SK-N-SH (cell line): ENCODE results near the gene EZR. TPM values are rescaled to one million over a fixed set of nuclear protein-coding genes. Genes with fewer than 3 reads are reported as not detected.

Source experiments
- CTCF ChIA-PET: fragments of 300-600, 350-600 bp; formaldehyde crosslinking; extraction: SDS; loops from one replicate; lab custom pipeline; 2021; lab: Yijun Ruan, JAX
- POLR2A ChIA-PET: fragments of 350-600 bp; sonication (Branson Sonifier 250); formaldehyde crosslinking; extraction: SDS; loops from one replicate; lab custom pipeline; 2020; ENCODE audit warnings: antibody characterized with exemption, inconsistent platforms; lab: Yijun Ruan, JAX
- DNase-seq: peaks from one replicate; pipeline ENCODE4 v3.0.0; 2012
- H2AFZ ChIP-seq: fragments of 200-600 bp; sonication (generic); 2 replicates; pipeline ENCODE4 v1.8.1; 2016; ENCODE audit warnings: antibody characterized with exemption, mild to moderate bottlenecking, low read depth
- H3F3A ChIP-seq: fragments of 200-600 bp; sonication (generic); replicated peaks from 2 replicates; pipeline ENCODE3; 2016; ENCODE audit warnings: antibody characterized with exemption, mild to moderate bottlenecking; ENCODE audit not compliant: insufficient read depth
- H3K27ac ChIP-seq, 2 experiments: fragments of 200-500 bp in 1 of 2; fragments of 200-600 bp in 1 of 2; sonication (Bioruptor generic) in 1 of 2; sonication (generic), shearing (Covaris generic) in 1 of 2; 2 replicates each; pipeline versions ENCODE4 v1.5.1 to v1.6.1; 2014 to 2016; ENCODE audit warnings: low read depth in 2 of 2, inconsistent platforms in 1 of 2, low read length in 1 of 2, mild to moderate bottlenecking in 1 of 2, mixed read lengths in 1 of 2
- H3K27me3 ChIP-seq: fragments of 200-600 bp; sonication (generic), shearing (Covaris generic); 2 replicates; pipeline ENCODE4 v1.6.1; 2016; ENCODE audit warnings: mixed run types; ENCODE audit not compliant: insufficient read depth
- H3K36me3 ChIP-seq, 2 experiments: fragments of 200-500 bp in 1 of 2; fragments of 200-600 bp in 1 of 2; sonication (Bioruptor generic) in 1 of 2; sonication (generic) in 1 of 2; replicated peaks in 1 of 2; 2 replicates each; pipeline versions ENCODE3 to v1.5.1; 2014 to 2016; ENCODE audit warnings: low read length in 1 of 2, mild to moderate bottlenecking in 1 of 2; ENCODE audit not compliant: insufficient read depth in 2 of 2, control insufficient read depth in 1 of 2
- H3K4me1 ChIP-seq, 2 experiments: fragments of 200-500 bp in 1 of 2; fragments of 200-600 bp in 1 of 2; sonication (Bioruptor generic) in 1 of 2; sonication (generic), shearing (Covaris generic) in 1 of 2; 2 replicates each; pipeline versions ENCODE4 v1.5.1 to v1.6.1; 2014 to 2016; ENCODE audit warnings: low read depth in 1 of 2, low read length in 1 of 2, mixed run types in 1 of 2; ENCODE audit not compliant: insufficient read depth in 2 of 2, control insufficient read depth in 1 of 2
- H3K4me2 ChIP-seq: fragments of 200-600 bp; sonication (generic), shearing (Covaris generic); 2 replicates; pipeline ENCODE4 v1.6.1; 2017; ENCODE audit warnings: mixed run types
- H3K4me3 ChIP-seq, 2 experiments: fragments of 200-500 bp in 1 of 2; fragments of 200-600 bp in 1 of 2; sonication (Bioruptor generic) in 1 of 2; sonication (generic), shearing (Covaris generic) in 1 of 2; 2 replicates each; pipeline versions ENCODE4 v1.5.1 to v1.8.1; 2014 to 2016; ENCODE audit warnings: low read depth in 2 of 2, inconsistent platforms in 1 of 2, low read length in 1 of 2, mild to moderate bottlenecking in 1 of 2, mixed read lengths in 1 of 2, moderate library complexity in 1 of 2
- H3K79me2 ChIP-seq: fragments of 200-600 bp; sonication (generic); 2 replicates; pipeline ENCODE4 v1.8.1; 2017; ENCODE audit warnings: mild to moderate bottlenecking; ENCODE audit not compliant: insufficient read depth
- H3K9ac ChIP-seq: fragments of 200-600 bp; sonication (generic); 2 replicates; pipeline ENCODE4 v1.6.1; 2017; ENCODE audit warnings: mixed run types
- H3K9me2 ChIP-seq: fragments of 200-600 bp; sonication (generic); 2 replicates; pipeline ENCODE4 v1.6.1; 2017; ENCODE audit warnings: mixed run types
- H3K9me3 ChIP-seq: fragments of 200-600 bp; sonication (generic); 2 replicates; pipeline ENCODE4 v1.6.1; 2017; ENCODE audit warnings: mixed run types, mild to moderate bottlenecking, moderate library complexity
- H4K20me1 ChIP-seq: fragments of 200-600 bp; sonication (generic); 2 replicates; pipeline ENCODE4 v1.6.1; 2017; ENCODE audit warnings: mild to moderate bottlenecking, mixed run types; ENCODE audit not compliant: insufficient read depth
- ELF1 ChIP-seq: IDR thresholded peaks from 2 replicates; pipeline ENCODE4 v1.4.0; 2012
- EP300 ChIP-seq, 2 experiments: IDR thresholded peaks; 2 replicates each; pipeline versions ENCODE4 v1.4.0 to v1.6.1; 2012; ENCODE audit warnings: borderline replicate concordance in 1 of 2, low read depth in 1 of 2, low read length in 1 of 2
- FOXM1 ChIP-seq: IDR thresholded peaks from 2 replicates; pipeline ENCODE4 v1.4.0; 2012; ENCODE audit warnings: low read depth, mild to moderate bottlenecking
- GABPA ChIP-seq: IDR thresholded peaks from 2 replicates; pipeline ENCODE4 v1.4.0; 2012; ENCODE audit warnings: low read depth, mild to moderate bottlenecking
- GATA2 ChIP-seq: sonication (generic); formaldehyde crosslinking; IDR thresholded peaks from 2 replicates; pipeline ENCODE4 v1.5.0; 2020; ENCODE audit warnings: mild to moderate bottlenecking, missing genetic modification reagents
- IRF3 ChIP-seq: fragments of 150-350 bp; IDR thresholded peaks from 2 replicates; pipeline ENCODE4 v1.6.1; 2016; ENCODE audit warnings: mild to moderate bottlenecking, low read depth, low read length
- MAX ChIP-seq: IDR thresholded peaks from 2 replicates; pipeline ENCODE4 v1.4.0; 2012; ENCODE audit warnings: low read depth
- POLR2AphosphoS5 ChIP-seq: IDR thresholded peaks from 2 replicates; pipeline ENCODE4 v1.6.1; 2012; ENCODE audit warnings: low read depth, low read length
- RAD21 ChIP-seq: IDR thresholded peaks from 2 replicates; pipeline ENCODE4 v1.6.1; 2012; ENCODE audit warnings: mild to moderate bottlenecking, low read length
- RCOR1 ChIP-seq: fragments of 150-350 bp; IDR thresholded peaks from 2 replicates; pipeline ENCODE4 v1.6.1; 2017; ENCODE audit warnings: antibody characterized with exemption, low read length
- RFX5 ChIP-seq: IDR thresholded peaks from 2 replicates; pipeline ENCODE4 v1.6.1; 2012; ENCODE audit warnings: mild to moderate bottlenecking, improper control_type of control experiment, low read length
- RXRA ChIP-seq: IDR thresholded peaks from 2 replicates; pipeline ENCODE4 v1.4.0; 2012; ENCODE audit warnings: low read depth, mild to moderate bottlenecking, borderline replicate concordance
- SIN3A ChIP-seq: IDR thresholded peaks from 2 replicates; pipeline ENCODE4 v1.6.1; 2012; ENCODE audit warnings: low read depth, mild to moderate bottlenecking, low read length, moderate library complexity, borderline replicate concordance
- TCF12 ChIP-seq: IDR thresholded peaks from 2 replicates; pipeline ENCODE4 v1.4.0; 2012
- TEAD4 ChIP-seq: IDR thresholded peaks from 2 replicates; pipeline ENCODE4 v1.4.0; 2012; ENCODE audit warnings: mild to moderate bottlenecking, borderline replicate concordance; ENCODE audit not compliant: insufficient read depth
- USF2 ChIP-seq: fragments of 150-350 bp; IDR thresholded peaks from 2 replicates; pipeline ENCODE4 v1.6.1; 2017; ENCODE audit warnings: antibody characterized with exemption, low read length, low read depth, borderline replicate concordance
- WGBS: methylation state at CpG from one replicate; pipeline ENCODE4 v1.1.6; 2017; ENCODE audit warnings: low lambda C conversion rate; 5-methylcytosine and 5-hydroxymethylcytosine counted together
- polyA plus RNA-seq, 3 experiments: library from polyadenylated mRNA; depleted of rRNA; stranded (reverse); fragments of >200 nt; gene quantifications; 2 replicates each; pipeline ENCODE4 v1.2.3, GENCODE V29; 2012
- TF ChIP-seq, protein P1 (sequence below): IDR thresholded peaks from 2 replicates; pipeline ENCODE4; 2012
- TF ChIP-seq, protein P2 (sequence below): IDR thresholded peaks from 2 replicates; pipeline ENCODE4 v1.4.0; 2012; ENCODE audit warnings: low read depth, borderline replicate concordance
- TF ChIP-seq, protein P3 (sequence below): IDR thresholded peaks from 2 replicates; pipeline ENCODE4 v1.4.0; 2012; ENCODE audit warnings: low read depth, borderline replicate concordance

The EZR gene
- polyA plus RNA-seq, 1 of the 3 experiments (the other 2 are of a cell fraction) = 92.0 TPM

- no peak for TF ChIP-seq RFX5
- peak; percentile 73 for TF ChIP-seq RCOR1
- TF ChIP-seq, all 33 proteins: peak for 11
These were observed 66.6 kb downstream of the EZR start (continued) for GRCh38 chr6:158752613-158753012.

DNA sequence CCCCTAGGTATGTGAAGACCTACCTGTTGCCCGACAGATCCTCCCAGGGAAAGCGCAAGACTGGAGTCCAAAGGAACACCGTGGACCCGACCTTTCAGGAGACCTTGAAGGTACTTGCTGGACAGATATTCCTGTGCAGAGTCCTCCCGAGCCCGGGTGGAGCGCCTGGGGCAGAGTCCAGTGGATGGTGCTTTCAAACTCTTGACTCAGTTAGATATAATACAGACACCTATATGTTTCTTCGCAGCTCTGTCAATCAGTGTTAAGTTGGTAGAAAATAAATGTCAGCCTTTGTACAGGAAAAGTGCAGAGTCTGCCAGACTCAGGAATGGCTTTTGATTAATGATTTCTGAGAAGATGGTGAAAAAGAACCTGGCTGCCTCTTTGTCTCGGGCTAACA, 67.2 kb downstream of the EZR start:
- H3K27ac ChIP-seq = peak overlapping the region in 1 of 2 experiments; percentile 82; a peak in 2 of 4 replicates
- CTCF ChIA-PET = interaction anchor here (1.1 to 2.5 kb wide), 8 partner anchors 9 to 220 kb away, joined by 3 to 10 read pairs (median 4); no protein-coding TSS in a partner anchor
- TF ChIP-seq FOXM1 = no peak
- no peak for TF ChIP-seq RFX5
- TF ChIP-seq RCOR1 = no peak
- TF ChIP-seq, protein P1, sequence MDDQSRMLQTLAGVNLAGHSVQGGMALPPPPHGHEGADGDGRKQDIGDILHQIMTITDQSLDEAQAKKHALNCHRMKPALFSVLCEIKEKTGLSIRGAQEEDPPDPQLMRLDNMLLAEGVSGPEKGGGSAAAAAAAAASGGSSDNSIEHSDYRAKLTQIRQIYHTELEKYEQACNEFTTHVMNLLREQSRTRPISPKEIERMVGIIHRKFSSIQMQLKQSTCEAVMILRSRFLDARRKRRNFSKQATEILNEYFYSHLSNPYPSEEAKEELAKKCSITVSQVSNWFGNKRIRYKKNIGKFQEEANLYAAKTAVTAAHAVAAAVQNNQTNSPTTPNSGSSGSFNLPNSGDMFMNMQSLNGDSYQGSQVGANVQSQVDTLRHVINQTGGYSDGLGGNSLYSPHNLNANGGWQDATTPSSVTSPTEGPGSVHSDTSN = no peak
- TF ChIP-seq IRF3 = no peak
- TF ChIP-seq GATA2 (CRISPR knock-in tag) = no peak
- TF ChIP-seq TCF12 = no peak
- no peak for TF ChIP-seq USF2
- no peak for TF ChIP-seq POLR2AphosphoS5
- TF ChIP-seq RAD21 = no peak
- no peak for TF ChIP-seq RXRA
- TF ChIP-seq, all 33 proteins: peak for 0
- Histone ChIP-seq H3K4me1 (peaks cover 15 to 46% of the 10 kb centered on the region in 2 experiments; a peak in 3 of 4 replicates), H3K9ac (no peak overlapping the region), H3K36me3 (no peaks in the 10 kb centered on the region), H3K4me3 (no peak overlapping the region), H3F3A (no peaks in the 10 kb centered on the region), H2AFZ (no peak overlapping the region), H3K9me2 (no peaks in the 10 kb centered on the region), H4K20me1 (no peaks in the 10 kb centered on the region), H3K9me3 (no peaks in the 10 kb centered on the region), H3K79me2 (no peaks in the 10 kb centered on the region), H3K4me2 (no peak overlapping the region), H3K27me3 (no peaks in the 10 kb centered on the region)
- WGBS = 66% methylated on average over 9 of the region's 9 CpGs
- no peak for DNase-seq
- POLR2A ChIA-PET = no interaction called here

- no peaks in the 10 kb centered on the region for H3F3A ChIP-seq
- DNase-seq = no peak
- WGBS = 97% methylated on average over 9 of the region's 9 CpGs
- no peak overlapping the region for H3K4me2 ChIP-seq
- peaks cover 15 to 41% of the 10 kb centered on the region in 2 experiments; a peak in 3 of 4 replicates for H3K4me1 ChIP-seq
- H3K36me3 ChIP-seq = no peaks in the 10 kb centered on the region
- H3K79me2 ChIP-seq = no peaks in the 10 kb centered on the region
- no peak overlapping the region for H3K4me3 ChIP-seq
- H3K27ac ChIP-seq = no peak overlapping the region
- CTCF ChIA-PET = interaction anchor here (1.2 to 2.5 kb wide), 4 partner anchors 19 to 221 kb away, joined by 3 to 10 read pairs (median 6); no protein-coding TSS in a partner anchor
- POLR2A ChIA-PET = no interaction called here
- H3K9me2 ChIP-seq = no peaks in the 10 kb centered on the region
- no peaks in the 10 kb centered on the region for H3K9me3 ChIP-seq
- H3K9ac ChIP-seq = no peak overlapping the region
- no peaks in the 10 kb centered on the region for H4K20me1 ChIP-seq
- no peak overlapping the region for H2AFZ ChIP-seq
- no peaks in the 10 kb centered on the region for H3K27me3 ChIP-seq
- no peak for TF ChIP-seq POLR2AphosphoS5
- TF ChIP-seq, protein P1 = no peak
- TF ChIP-seq GABPA = no peak
- TF ChIP-seq, protein P2, sequence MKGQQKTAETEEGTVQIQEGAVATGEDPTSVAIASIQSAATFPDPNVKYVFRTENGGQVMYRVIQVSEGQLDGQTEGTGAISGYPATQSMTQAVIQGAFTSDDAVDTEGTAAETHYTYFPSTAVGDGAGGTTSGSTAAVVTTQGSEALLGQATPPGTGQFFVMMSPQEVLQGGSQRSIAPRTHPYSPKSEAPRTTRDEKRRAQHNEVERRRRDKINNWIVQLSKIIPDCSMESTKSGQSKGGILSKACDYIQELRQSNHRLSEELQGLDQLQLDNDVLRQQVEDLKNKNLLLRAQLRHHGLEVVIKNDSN = no peak
- TF ChIP-seq ELF1 = no peak
- TF ChIP-seq SIN3A = no peak
- no peak for TF ChIP-seq MAX
- TF ChIP-seq EP300 (IDR thresholded peaks at IDR 0.05; ENCODE audit: borderline replicate concordance in 1 of 2, low read depth in 1 of 2, low read length in 1 of 2) = no peak
- no peak for TF ChIP-seq TEAD4
- no peak for TF ChIP-seq TCF12
- TF ChIP-seq, protein P3, sequence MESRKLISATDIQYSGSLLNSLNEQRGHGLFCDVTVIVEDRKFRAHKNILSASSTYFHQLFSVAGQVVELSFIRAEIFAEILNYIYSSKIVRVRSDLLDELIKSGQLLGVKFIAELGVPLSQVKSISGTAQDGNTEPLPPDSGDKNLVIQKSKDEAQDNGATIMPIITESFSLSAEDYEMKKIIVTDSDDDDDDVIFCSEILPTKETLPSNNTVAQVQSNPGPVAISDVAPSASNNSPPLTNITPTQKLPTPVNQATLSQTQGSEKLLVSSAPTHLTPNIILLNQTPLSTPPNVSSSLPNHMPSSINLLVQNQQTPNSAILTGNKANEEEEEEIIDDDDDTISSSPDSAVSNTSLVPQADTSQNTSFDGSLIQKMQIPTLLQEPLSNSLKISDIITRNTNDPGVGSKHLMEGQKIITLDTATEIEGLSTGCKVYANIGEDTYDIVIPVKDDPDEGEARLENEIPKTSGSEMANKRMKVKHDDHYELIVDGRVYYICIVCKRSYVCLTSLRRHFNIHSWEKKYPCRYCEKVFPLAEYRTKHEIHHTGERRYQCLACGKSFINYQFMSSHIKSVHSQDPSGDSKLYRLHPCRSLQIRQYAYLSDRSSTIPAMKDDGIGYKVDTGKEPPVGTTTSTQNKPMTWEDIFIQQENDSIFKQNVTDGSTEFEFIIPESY = no peak
These were observed 67.9 kb downstream of the EZR start for GRCh38 chr6:158751224-158751623.
